ENCODE measurements around the gene CSPG4.

DNA sequence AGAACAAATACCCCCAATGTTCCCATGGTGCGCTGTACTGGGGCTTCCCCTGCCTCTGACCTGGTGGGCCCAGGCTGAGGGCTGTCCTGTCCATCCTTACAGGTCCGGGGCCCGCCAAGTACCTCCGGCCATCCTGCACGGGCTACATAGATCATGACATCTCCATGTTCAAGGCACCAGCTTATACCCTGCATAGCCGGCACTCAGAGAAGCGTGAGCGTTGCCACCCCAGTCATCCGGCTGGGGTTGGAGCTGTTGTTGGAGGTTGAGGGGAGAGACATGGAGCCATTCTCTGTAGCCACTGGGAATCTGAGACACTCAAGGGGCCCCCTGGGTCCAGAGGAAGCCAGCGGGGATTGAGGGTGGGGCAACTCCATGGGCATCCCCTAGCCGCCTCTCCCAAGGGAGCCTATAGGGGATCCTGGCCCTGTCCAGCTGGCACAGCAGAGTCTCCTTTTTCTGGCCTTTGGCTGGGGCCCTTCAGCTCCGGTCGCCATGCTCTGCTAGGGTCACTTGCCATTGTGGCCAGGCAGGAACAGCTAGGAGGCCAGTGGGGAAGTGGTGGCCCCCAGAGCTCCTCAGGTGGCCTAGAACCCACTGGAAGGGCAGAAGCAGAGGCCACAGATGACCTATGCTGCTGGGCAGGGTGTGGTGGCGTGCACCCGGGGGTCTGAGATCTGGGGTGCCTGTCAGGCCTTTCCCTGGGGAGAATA is 12.5 kb upstream of the CSPG4 start:
- TF ChIP-seq, protein P1, sequence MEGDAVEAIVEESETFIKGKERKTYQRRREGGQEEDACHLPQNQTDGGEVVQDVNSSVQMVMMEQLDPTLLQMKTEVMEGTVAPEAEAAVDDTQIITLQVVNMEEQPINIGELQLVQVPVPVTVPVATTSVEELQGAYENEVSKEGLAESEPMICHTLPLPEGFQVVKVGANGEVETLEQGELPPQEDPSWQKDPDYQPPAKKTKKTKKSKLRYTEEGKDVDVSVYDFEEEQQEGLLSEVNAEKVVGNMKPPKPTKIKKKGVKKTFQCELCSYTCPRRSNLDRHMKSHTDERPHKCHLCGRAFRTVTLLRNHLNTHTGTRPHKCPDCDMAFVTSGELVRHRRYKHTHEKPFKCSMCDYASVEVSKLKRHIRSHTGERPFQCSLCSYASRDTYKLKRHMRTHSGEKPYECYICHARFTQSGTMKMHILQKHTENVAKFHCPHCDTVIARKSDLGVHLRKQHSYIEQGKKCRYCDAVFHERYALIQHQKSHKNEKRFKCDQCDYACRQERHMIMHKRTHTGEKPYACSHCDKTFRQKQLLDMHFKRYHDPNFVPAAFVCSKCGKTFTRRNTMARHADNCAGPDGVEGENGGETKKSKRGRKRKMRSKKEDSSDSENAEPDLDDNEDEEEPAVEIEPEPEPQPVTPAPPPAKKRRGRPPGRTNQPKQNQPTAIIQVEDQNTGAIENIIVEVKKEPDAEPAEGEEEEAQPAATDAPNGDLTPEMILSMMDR (IDR thresholded peaks at IDR 0.05 in 8 of 11, conservative IDR thresholded peaks at IDR 0.05 in 3 of 11): no peak
- TF ChIP-seq POLR2AphosphoS5 (IDR thresholded peaks at IDR 0.05): no peak
- no peak for TF ChIP-seq POLR2A (IDR thresholded peaks at IDR 0.05)
